Calu3 (cell line): ENCODE results near the gene MYO19. TPM values are rescaled to one million over a fixed set of nuclear protein-coding genes. Genes with fewer than 3 reads are reported as not detected.

Experiments used
- BruUV-seq: library from RNA; stranded (reverse); fragments of 400-500 nt; replicated peaks from 2 replicates; lab custom pipeline; 2021; lab: Mats Ljungman, UMichigan
- CTCF ChIA-PET: fragments of 300-600 bp; sonication (Branson Sonifier 250); formaldehyde crosslinking; loops from one replicate; lab custom pipeline; 2022; ENCODE audit warnings: antibody characterized with exemption; lab: Charles Lee
- DNase-seq: peaks from one replicate; pipeline ENCODE4 v3.0.0; 2022
- H3K27ac Mint-ChIP-seq: one replicate; pipeline ENCODE4 v1.8.0; 2022; ENCODE audit warnings: mixed read lengths; ENCODE audit not compliant: unreplicated experiment
- H3K27me3 Mint-ChIP-seq: one replicate; pipeline ENCODE4 v1.8.0; 2022; ENCODE audit warnings: mixed read lengths; ENCODE audit not compliant: unreplicated experiment
- H3K36me3 Mint-ChIP-seq: one replicate; pipeline ENCODE4 v1.8.0; 2022; ENCODE audit warnings: mild to moderate bottlenecking, moderate library complexity, mixed read lengths; ENCODE audit not compliant: insufficient read depth, unreplicated experiment
- H3K4me1 Mint-ChIP-seq: one replicate; pipeline ENCODE4 v1.8.0; 2022; ENCODE audit warnings: mild to moderate bottlenecking, low read depth, mixed read lengths; ENCODE audit not compliant: unreplicated experiment
- H3K4me3 Mint-ChIP-seq: one replicate; pipeline ENCODE4 v1.8.0; 2022; ENCODE audit warnings: mild to moderate bottlenecking, low read depth, moderate library complexity, mixed read lengths; ENCODE audit not compliant: unreplicated experiment
- H3K9me3 Mint-ChIP-seq: one replicate; pipeline ENCODE4 v1.8.0; 2022; ENCODE audit warnings: low read depth, mixed read lengths; ENCODE audit not compliant: unreplicated experiment
- intact Hi-C: fragments of 100-400 bp; cut with micrococcal nuclease; formaldehyde crosslinking; loops from one replicate; pipeline ENCODE4 v1.10.0; 2022; ENCODE audit not compliant: unreplicated experiment
- total RNA-seq: library from RNA; stranded (reverse); gene quantifications from 2 replicates; pipeline ENCODE4 v1.2.3, GENCODE V29; 2022
- TF ChIP-seq, protein P1 (sequence below): fragments of 200-600 bp; IDR thresholded peaks from one replicate; pipeline ENCODE4 v1.8.0; 2022; ENCODE audit warnings: antibody characterized with exemption; ENCODE audit not compliant: unreplicated experiment

MYO19 gene
- total RNA-seq, 1 experiment from 2014 or later = 156 TPM

DNA sequence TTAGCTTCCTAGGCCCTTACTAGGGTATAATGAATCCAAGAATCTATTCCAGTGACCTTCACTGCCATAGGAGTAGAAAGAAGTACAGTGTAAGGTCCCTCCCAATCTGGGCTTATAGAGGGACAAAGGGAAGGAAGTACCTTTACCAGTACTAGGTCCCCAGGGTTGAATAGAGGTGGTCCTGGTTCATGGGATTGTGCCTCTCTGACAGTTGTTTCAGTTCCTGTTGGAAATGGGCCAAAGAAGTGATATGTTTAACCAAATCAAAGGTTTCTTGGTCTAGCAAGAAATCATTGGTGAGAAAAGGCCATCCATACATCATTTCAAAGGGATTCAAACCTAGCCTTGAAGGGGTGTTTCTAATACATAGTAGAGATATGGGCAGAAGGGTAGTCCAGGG lies 64.2 kb downstream of the MYO19 start:
- H3K27ac Mint-ChIP-seq = no peak overlapping the region
- no peaks in the 10 kb centered on the region for H3K36me3 Mint-ChIP-seq
- BruUV-seq = no TSS peak
- intact Hi-C loops = no loop called here
- TF ChIP-seq, protein P1, sequence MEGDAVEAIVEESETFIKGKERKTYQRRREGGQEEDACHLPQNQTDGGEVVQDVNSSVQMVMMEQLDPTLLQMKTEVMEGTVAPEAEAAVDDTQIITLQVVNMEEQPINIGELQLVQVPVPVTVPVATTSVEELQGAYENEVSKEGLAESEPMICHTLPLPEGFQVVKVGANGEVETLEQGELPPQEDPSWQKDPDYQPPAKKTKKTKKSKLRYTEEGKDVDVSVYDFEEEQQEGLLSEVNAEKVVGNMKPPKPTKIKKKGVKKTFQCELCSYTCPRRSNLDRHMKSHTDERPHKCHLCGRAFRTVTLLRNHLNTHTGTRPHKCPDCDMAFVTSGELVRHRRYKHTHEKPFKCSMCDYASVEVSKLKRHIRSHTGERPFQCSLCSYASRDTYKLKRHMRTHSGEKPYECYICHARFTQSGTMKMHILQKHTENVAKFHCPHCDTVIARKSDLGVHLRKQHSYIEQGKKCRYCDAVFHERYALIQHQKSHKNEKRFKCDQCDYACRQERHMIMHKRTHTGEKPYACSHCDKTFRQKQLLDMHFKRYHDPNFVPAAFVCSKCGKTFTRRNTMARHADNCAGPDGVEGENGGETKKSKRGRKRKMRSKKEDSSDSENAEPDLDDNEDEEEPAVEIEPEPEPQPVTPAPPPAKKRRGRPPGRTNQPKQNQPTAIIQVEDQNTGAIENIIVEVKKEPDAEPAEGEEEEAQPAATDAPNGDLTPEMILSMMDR = no peak
- peaks cover 98% of the 10 kb centered on the region for H3K27me3 Mint-ChIP-seq
- no peak overlapping the region for H3K4me3 Mint-ChIP-seq
- no peaks in the 10 kb centered on the region for H3K9me3 Mint-ChIP-seq
- H3K4me1 Mint-ChIP-seq = no peaks in the 10 kb centered on the region
- CTCF ChIA-PET = no interaction called here
- DNase-seq = no peak

DNA sequence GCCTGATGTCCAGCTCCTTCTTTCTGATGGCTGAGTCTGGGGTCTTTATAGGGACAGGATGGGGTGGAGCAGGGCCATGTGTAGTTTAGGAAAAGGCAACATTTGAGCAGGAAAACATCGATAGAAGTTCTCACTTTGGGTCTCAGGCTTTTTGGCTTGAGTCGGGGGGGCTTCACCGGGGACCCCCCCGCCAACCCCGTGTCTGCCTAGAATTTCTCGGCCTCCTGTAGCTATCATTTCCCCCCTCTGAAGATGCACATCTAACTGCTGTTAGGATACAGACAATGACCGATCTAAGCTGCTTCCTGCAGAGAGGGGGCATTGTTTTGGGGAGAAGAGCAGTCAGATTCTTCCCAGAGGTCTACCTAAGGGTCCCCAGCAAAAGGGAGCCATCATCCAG lies 64.9 kb downstream of the MYO19 start:
- intact Hi-C loops = no loop called here
- DNase-seq = no peak
- BruUV-seq = no TSS peak
- Mint-ChIP-seq H3K4me3 (no peak overlapping the region), H3K36me3 (no peaks in the 10 kb centered on the region), H3K9me3 (no peaks in the 10 kb centered on the region), H3K4me1 (no peaks in the 10 kb centered on the region), H3K27ac (no peak overlapping the region), H3K27me3 (peaks cover 98% of the 10 kb centered on the region)
- CTCF ChIA-PET = interaction anchor here (0.5 kb wide), 1 partner anchor 470 kb away, joined by 4 read pairs; no protein-coding TSS in a partner anchor
- TF ChIP-seq, protein P1 = no peak

DNA sequence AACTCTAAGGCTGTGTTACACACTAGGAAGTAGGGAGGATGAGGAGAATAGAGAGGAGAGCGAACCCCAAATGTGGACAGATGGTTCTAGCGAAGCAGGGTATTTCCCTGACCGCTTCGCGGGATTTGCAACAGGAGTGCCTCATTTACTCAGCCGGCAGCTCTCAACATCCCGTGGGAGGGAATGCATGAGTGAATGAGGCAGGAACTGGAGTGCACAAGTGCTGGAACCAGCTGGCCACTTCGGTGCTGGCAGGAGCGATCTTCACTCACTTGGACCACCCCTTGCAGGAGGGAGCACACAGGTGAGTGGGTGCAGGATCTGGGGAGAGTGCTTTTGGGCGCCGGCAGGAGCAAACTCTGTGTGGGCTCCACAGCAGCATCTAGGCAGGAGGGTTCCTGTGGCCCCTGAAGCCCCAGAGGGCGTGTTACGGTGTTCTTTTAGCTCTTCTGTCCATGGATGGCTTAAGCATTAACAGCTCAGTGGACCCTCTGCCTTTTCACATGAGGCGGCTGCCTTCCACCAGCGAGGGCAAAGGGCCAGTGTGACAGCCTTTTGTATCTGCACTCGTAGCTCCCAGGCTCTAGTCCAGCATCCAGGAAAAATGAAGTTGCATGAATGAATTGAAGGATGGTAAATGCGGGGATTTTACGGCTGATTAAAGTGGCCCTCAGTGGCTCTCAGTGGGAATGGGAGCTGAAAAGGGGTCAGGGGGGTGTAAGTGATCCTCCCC lies 65.6 kb downstream of the MYO19 start:
- no peak overlapping the region for H3K4me3 Mint-ChIP-seq
- no peaks in the 10 kb centered on the region for H3K9me3 Mint-ChIP-seq
- intact Hi-C loops = no loop called here
- BruUV-seq = no TSS peak
- H3K4me1 Mint-ChIP-seq = no peaks in the 10 kb centered on the region
- H3K27me3 Mint-ChIP-seq = peaks cover 94% of the 10 kb centered on the region
- TF ChIP-seq, protein P1 = no peak
- no peak overlapping the region for H3K27ac Mint-ChIP-seq
- DNase-seq = no peak
- no peaks in the 10 kb centered on the region for H3K36me3 Mint-ChIP-seq
- CTCF ChIA-PET = no interaction called here

DNA sequence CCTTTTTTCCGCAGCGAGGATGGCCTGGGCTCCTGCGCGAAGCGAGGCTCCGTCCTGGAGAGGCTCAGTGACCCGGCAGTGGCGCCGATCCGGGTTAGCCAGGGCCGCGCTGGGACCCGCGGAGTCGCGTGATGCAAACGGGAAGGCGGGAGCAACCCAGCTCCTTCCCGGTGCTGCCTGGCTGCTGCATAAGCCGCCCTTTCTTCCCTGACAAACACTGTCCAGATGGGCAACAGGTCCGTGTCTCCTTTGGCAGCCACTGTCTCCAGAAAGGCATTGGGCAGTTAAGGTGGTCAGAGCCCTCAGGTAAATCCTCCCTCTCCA lies 69.9 kb downstream of the MYO19 start:
- H3K9me3 Mint-ChIP-seq = no peaks in the 10 kb centered on the region
- no TSS peak for BruUV-seq
- no peaks in the 10 kb centered on the region for H3K36me3 Mint-ChIP-seq
- peaks cover 92% of the 10 kb centered on the region for H3K27me3 Mint-ChIP-seq
- no peak overlapping the region for H3K4me3 Mint-ChIP-seq
- DNase-seq = no peak
- CTCF ChIA-PET = no interaction called here
- H3K4me1 Mint-ChIP-seq = no peaks in the 10 kb centered on the region
- H3K27ac Mint-ChIP-seq = no peak overlapping the region
- intact Hi-C loops = no loop called here
- TF ChIP-seq, protein P1 = no peak
